HUES6 (cell line): Measurements from ENCODE around the gene ARHGEF16.

ENCODE experiments used
- H3K27ac ChIP-seq: 2 replicates; pipeline ENCODE4 v1.7.0; 2013; ENCODE audit warnings: low read depth, mild to moderate bottlenecking, low read length, inconsistent platforms
- H3K27me3 ChIP-seq: 2 replicates; pipeline ENCODE4 v1.6.1; 2013; ENCODE audit warnings: low read length; ENCODE audit not compliant: control insufficient read depth, insufficient read depth
- H3K36me3 ChIP-seq: 2 replicates; pipeline ENCODE4 v1.6.1; 2013; ENCODE audit warnings: low read length; ENCODE audit not compliant: control insufficient read depth, insufficient read depth
- H3K4me1 ChIP-seq: 2 replicates; pipeline ENCODE4 v1.6.1; 2013; ENCODE audit warnings: low read length; ENCODE audit not compliant: control insufficient read depth, insufficient read depth
- H3K4me3 ChIP-seq: 2 replicates; pipeline ENCODE4 v1.5.1; 2013; ENCODE audit warnings: low read depth, low read length
- H3K9ac ChIP-seq: one replicate; pipeline ENCODE4 v1.6.1; 2013; ENCODE audit warnings: mild to moderate bottlenecking, low read length
- H3K9me3 ChIP-seq: 2 replicates; pipeline ENCODE4 v1.6.1; 2013; ENCODE audit warnings: low read depth, low read length; ENCODE audit not compliant: control insufficient read depth, insufficient read depth

ARHGEF16 gene

GRCh38 chr1:3491291-3492246, 37.1 kb downstream of the ARHGEF16 start:
- H3K9ac ChIP-seq: no peak overlapping the region
- H3K27me3 ChIP-seq: no peaks in the 10 kb centered on the region

DNA sequence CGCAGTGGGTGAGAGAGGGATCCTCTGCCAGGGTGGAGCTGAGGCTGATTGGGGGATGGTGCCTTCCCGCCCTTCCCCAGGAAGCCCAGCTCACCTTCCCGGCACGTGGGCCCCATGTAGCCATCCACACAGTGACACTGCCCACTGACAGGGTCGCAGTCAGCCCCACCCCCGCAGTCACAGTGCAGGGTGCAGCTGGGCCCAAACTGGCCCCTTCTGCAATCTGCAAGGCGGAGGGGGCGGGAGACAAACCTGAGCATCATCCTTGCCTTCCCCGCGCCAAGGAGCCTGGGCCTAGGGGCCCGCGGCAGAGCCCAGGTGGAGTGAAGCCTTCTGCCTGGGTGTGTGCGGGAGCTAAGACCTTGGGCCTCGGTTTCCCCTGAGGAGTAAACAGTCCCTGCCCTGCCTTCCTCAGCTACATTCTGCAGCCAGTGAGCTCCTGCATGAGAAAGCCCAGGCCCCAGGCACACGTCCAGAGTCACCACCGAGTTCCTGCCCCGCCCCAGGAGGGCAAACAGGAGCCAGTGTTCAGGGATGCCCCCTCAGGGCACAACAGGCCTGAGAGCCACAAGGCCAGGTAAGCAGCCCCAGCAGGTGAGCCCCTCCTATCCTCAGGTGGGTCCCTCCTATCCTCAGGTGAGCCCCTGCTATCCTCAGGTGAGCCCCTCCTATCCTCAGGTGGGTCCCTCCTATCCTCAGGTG, 38.2 kb downstream of the ARHGEF16 start:
- no peak overlapping the region for H3K4me3 ChIP-seq
- peaks cover 3% of the 10 kb centered on the region for H3K36me3 ChIP-seq
- H3K27ac ChIP-seq: no peak overlapping the region
- peaks cover 14% of the 10 kb centered on the region for H3K9me3 ChIP-seq
- H3K27me3 ChIP-seq: no peaks in the 10 kb centered on the region
- H3K4me1 ChIP-seq: peaks cover 2% of the 10 kb centered on the region; the same call in 1 of the 2 replicates
- no peak overlapping the region for H3K9ac ChIP-seq

More at GRCh38 chr1:3491291-3492246, 37.1 kb downstream of the ARHGEF16 start:
- Histone ChIP-seq H3K4me1 (peaks cover 2% of the 10 kb centered on the region; the same call in 1 of the 2 replicates), H3K36me3 (peaks cover 3% of the 10 kb centered on the region), H3K4me3 (peak overlapping the region; percentile 46), H3K9me3 (peaks cover 14% of the 10 kb centered on the region), H3K27ac (no peak overlapping the region)

- H3K4me1 ChIP-seq: peaks cover 2% of the 10 kb centered on the region; the same call in 1 of the 2 replicates
- no peak overlapping the region for H3K9ac ChIP-seq
- no peaks in the 10 kb centered on the region; the same call in none of the 2 replicates for H3K36me3 ChIP-seq
- no peak overlapping the region for H3K4me3 ChIP-seq
- H3K27me3 ChIP-seq: no peaks in the 10 kb centered on the region
- H3K9me3 ChIP-seq: no peaks in the 10 kb centered on the region
- no peak overlapping the region for H3K27ac ChIP-seq
These were observed 40.1 kb downstream of the ARHGEF16 start for GRCh38 chr1:3494321-3495308.

GRCh38 chr1:3495776-3496745, 41.6 kb downstream of the ARHGEF16 start:
- Histone ChIP-seq H3K27me3 (no peaks in the 10 kb centered on the region), H3K9ac (no peak overlapping the region), H3K36me3 (no peaks in the 10 kb centered on the region; the same call in 1 of the 2 replicates), H3K9me3 (no peaks in the 10 kb centered on the region), H3K4me1 (peaks cover 2% of the 10 kb centered on the region; the same call in 1 of the 2 replicates), H3K27ac (no peak overlapping the region), H3K4me3 (no peak overlapping the region)

GRCh38 chr1:3496916-3497315, 42.5 kb downstream of the ARHGEF16 start:
- H3K9ac ChIP-seq: no peak overlapping the region
- H3K9me3 ChIP-seq: no peaks in the 10 kb centered on the region
- no peak overlapping the region for H3K27ac ChIP-seq
- H3K36me3 ChIP-seq: no peaks in the 10 kb centered on the region; the same call in 1 of the 2 replicates
- H3K4me3 ChIP-seq: no peak overlapping the region
- no peaks in the 10 kb centered on the region; the same call in 1 of the 2 replicates for H3K4me1 ChIP-seq
- no peaks in the 10 kb centered on the region for H3K27me3 ChIP-seq

GRCh38 chr1:3497521-3497920, 43.1 kb downstream of the ARHGEF16 start:
- H3K27ac ChIP-seq: no peak overlapping the region
- H3K9me3 ChIP-seq: no peaks in the 10 kb centered on the region
- no peak overlapping the region for H3K9ac ChIP-seq
- no peaks in the 10 kb centered on the region; the same call in 1 of the 2 replicates for H3K36me3 ChIP-seq
- no peaks in the 10 kb centered on the region for H3K4me1 ChIP-seq
- H3K27me3 ChIP-seq: no peaks in the 10 kb centered on the region
- H3K4me3 ChIP-seq: no peak overlapping the region

GRCh38 chr1:3498246-3498930, 43.9 kb downstream of the ARHGEF16 start:
- H3K27ac ChIP-seq: no peak overlapping the region
- H3K4me3 ChIP-seq: no peak overlapping the region
- H3K9me3 ChIP-seq: no peaks in the 10 kb centered on the region
- H3K27me3 ChIP-seq: no peaks in the 10 kb centered on the region
- no peaks in the 10 kb centered on the region for H3K4me1 ChIP-seq
- no peaks in the 10 kb centered on the region; the same call in 1 of the 2 replicates for H3K36me3 ChIP-seq
- no peak overlapping the region for H3K9ac ChIP-seq

DNA sequence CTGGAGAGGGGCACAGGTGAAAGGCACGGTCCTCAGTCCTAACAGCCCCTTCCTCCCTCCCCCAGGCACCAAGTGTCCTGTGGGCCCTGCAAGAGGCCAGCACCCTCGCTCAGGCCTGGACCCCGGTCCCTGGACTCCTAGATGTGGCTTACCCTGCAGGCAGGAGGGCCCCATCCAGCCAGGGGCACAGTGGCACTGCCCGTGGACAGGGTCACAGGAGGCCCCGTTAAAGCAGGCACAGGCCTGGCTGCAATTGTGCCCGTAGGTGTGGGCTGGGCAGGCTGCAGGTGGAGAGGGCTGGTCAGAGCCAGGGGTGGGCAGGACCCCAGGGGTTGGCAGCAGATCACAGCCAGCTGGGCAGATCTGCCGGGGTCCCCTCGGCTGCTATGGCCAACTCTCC, 44.5 kb downstream of the ARHGEF16 start:
- Histone ChIP-seq H3K9me3 (no peaks in the 10 kb centered on the region), H3K4me1 (no peaks in the 10 kb centered on the region), H3K27ac (no peak overlapping the region), H3K9ac (no peak overlapping the region), H3K27me3 (no peaks in the 10 kb centered on the region), H3K36me3 (no peaks in the 10 kb centered on the region; the same call in 1 of the 2 replicates), H3K4me3 (no peak overlapping the region)

- Histone ChIP-seq H3K27me3 (no peaks in the 10 kb centered on the region), H3K4me1 (no peaks in the 10 kb centered on the region), H3K9ac (no peak overlapping the region), H3K36me3 (no peaks in the 10 kb centered on the region; the same call in 1 of the 2 replicates), H3K27ac (no peak overlapping the region), H3K4me3 (no peak overlapping the region), H3K9me3 (no peaks in the 10 kb centered on the region)
These were observed 45.1 kb downstream of the ARHGEF16 start for GRCh38 chr1:3499611-3500010.
